ENCODE results near the gene ARHGAP4.

The ARHGAP4 gene

GRCh38 chrX:153944140-153944799, 18.2 kb upstream of the ARHGAP4 start, which contains the start of gene RENBP:
TSS of gene RENBP (minus strand) at chrX:153944643. CDS start at chrX:153944610, 33 bp downstream.
- peak in 1 of 2 donors; percentile 5 for DNase-seq

GRCh38 chrX:153941336-153942252, 15.5 kb upstream of the ARHGAP4 start:
- DNase-seq: no peak

GRCh38 chrX:153939573-153939972, 13.5 kb upstream of the ARHGAP4 start:
- no peak for DNase-seq

- DNase-seq: no peak
Measured at GRCh38 chrX:153938226-153938786, 12.2 kb upstream of the ARHGAP4 start.

DNA sequence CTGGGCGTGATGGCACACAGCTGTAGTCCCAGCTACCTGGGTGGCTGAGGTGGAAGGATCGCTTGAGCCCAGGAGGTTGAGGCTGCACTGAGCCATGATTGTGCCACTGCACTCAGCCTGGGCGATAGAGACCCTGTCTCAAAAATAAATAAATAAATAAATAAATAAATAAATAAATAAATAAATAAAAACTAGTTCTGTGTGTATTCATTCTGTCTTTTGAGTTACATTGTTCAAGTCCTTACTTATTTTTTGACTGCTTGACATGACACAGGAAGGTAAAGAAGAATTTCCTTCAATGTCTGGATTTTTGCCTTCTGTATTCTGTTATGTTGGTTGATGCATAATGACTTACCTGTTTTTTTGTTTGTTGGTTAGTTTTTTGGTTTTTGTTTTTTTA, 11.0 kb upstream of the ARHGAP4 start:
- DNase-seq: no peak

GRCh38 chrX:153935326-153935851, 9.3 kb upstream of the ARHGAP4 start:
- no peak for DNase-seq

DNA sequence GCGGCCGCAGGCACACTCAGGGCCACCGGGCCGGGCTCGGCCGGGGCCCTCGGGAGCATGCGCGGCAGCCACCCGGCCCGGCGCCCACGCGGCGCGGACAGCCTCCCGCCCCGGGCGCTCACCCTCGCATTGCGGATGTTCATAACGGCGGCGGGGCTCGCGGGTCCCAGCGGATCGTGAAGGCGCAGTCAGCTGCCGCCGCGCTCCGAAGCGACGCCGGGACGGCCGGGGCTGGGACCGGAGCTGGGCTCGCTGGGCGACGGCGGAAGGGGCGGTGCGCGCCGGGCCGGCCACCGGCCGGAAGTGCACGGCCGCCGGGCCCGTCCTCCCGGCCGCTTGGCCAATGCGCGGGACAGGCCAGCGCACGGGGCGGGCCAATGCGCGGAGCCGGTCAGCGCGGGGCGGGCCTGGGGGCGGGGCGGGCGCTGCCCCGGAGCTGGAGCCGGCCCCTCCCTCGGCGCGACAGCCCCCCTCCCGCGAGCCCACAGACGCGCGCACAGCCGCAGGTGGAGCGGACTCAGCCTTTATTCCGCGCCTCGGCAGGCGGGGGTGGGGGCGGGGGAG, 8.8 kb upstream of the ARHGAP4 start, which contains the start of gene NAA10:
Gene NAA10, minus strand, starts transcription at position 276 of the 564 bp plus-strand sequence. Its CDS starts 133 bp downstream, at position 143.
- peak in 1 of 2 donors; percentile 3 for DNase-seq

DNA sequence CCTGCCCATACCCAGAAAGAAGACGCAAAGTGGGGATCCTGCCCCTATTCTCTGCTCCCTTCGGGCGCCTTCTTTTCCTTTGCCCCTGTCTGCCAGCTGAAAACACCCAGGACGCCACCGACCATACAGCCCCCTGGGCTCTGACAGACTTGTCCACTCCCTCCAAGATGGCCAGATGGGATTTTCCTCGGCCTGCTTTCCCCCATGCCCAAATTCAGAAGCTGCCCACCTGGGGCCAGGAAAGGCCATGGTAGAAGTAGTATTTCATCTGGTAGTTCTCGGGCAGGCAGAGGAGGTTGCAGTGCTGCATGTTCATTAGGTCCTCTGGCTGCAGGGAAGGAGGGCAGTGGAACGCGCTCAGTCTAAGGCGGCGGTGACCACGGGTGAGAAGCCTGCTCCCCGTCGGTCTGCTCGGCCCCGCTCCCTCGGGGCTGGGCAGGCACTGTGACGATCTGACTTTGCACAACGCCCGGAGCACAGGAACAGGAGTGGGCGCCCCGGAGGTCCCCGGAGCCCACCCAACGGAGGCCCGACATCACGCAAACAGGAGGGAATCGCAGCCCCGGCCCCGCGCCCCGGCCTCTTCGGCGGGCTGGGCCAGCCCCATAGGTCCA, 8.2 kb upstream of the ARHGAP4 start:
- DNase-seq: no peak

- DNase-seq: peak in 1 of 2 donors; percentile 27
Measured at GRCh38 chrX:153933748-153934147, 7.7 kb upstream of the ARHGAP4 start.

DNA sequence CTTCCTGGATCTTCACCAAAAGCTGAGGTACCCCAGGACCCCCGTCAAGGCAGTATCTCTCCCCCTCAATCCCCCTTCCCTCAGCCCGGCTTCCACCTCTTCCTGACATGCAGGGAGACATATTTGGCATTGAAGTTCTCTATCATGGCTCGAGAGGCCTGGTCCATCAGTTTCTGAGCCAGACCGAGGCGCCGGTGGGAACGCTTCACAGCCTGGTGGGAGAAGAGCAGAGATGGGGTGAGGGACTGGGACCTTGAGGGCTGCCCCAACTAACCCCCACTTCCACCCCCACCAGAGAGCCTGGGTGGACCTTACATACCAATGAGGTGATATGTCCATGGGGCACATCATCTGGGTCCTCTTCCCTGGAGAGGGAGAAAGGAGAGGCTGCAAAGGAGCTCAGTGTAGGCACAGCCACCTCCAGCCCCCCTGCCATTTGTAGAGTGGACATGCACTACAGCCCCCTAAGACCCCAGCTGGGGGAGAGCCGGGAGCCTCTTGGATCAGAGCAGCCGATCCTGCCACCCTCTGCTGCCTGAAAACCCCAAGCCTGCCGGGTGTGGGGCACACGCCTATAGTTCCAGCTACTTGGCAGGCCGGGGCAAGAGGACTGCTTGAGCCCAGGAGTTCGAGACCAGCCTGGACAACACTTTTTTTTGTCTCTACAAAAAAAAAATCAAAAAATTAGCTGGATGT, 6.3 kb upstream of the ARHGAP4 start:
- no peak for DNase-seq

- no peak for DNase-seq
Measured at GRCh38 chrX:153931748-153932147, 5.7 kb upstream of the ARHGAP4 start.

DNA sequence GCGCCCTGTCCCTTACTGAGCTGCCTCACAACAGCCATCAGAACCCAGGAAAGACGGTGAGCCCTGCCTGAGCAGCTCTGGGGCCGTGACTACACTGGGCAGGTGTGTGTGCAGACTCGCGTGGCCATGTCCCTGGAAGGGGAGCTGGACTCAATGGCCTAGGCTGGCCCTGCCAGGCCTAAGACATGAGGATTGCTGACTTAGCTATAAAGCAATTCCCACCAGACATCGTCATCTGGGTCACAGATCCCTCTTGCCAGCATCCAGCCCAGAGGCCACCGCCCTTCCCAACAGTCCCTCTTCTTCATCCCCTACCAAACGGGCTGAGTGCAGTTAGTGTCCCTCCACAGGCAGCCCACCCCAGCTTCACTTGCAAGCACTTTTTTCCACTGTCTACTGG, 5.1 kb upstream of the ARHGAP4 start:
- DNase-seq: no peak

DNA sequence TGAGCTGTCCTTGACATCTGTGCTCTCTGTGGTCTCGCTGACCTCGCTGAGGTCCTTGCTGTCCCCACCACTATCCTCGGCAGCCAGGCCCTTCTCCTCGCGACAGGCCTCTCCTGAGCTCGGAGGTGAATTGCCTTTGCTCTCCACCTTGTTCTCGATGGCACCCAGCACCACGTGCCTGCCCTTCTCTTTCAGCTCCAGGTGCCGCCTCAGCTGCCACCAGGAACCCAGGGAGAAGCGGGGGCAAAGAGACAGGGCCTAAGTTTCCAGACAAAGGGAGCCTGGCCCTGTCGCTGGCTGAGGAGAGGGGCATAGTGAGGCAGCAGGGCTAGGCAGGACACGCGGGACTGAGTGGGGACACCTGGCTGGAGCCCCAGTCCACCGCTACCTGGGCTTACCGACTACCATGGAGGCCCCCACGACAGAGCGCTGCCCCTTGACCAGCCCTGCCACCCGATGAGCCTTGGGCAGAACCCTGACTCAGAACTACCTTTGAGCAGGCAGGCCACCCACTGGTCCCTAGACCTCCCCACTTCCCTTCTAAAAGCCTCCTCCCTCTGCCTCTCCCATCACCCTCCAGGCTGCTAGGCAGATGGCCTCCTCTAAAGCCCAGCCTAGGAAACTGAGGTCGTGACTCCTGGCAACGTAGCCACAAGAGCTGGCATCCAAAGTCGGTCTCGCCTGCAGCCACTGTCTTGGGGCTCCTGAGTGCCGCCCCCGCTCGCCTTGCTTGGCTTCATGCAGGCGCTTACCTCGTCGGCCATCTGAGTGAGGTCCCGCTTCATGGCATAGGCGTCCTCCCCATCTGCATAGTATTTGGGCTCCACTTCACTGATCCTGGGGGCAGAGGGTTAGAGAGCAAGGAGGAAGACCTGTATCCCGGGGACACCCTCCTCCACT, 4.2 kb upstream of the ARHGAP4 start:
- no peak for DNase-seq

- no peak for DNase-seq
Measured at GRCh38 chrX:153929576-153929975, 3.5 kb upstream of the ARHGAP4 start.

- DNase-seq: no peak
Measured at GRCh38 chrX:153928846-153929245, 2.8 kb upstream of the ARHGAP4 start.

DNA sequence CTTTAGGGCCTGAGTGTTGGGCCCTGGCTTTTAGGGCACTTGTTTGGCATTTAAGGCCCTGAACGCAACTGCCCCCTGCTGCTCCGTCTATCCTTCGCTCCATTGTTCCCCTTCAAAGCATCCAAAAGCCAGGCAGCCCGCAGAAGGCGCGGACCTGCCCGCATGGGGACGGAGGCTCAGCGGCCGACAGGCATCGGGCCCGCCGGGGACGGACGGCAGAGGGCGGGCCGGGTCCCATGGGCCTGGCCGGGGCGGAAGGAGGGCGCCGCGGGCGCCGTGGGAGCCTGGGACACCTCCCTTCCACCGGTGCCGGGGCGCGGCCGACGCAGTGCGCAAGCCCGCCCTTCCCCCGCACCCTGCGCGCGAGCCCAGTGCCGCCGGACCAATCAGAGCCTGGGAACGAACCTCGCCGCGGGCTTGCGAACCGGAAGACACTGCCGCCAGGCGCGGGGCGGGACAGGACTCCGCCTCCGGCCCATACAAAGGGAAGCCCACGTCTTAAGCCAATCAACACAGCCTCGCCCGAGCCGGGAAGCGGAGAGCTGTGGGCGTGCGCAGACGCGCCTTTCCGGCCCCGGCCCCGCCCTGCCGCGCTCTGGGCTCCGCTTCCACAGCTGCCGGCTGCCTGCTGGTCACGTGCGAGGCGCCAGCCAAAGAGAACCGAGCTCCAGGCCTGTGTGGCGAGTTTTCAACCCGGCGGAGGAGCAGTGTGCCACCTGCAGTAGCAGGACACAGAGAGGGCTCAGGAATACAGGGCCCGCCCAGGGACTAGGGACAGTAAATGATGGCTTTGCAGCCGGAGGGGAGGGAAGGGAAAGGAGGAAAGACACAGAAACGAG, 2.1 kb upstream of the ARHGAP4 start:
- DNase-seq: peak; percentile 52 to 88

DNA sequence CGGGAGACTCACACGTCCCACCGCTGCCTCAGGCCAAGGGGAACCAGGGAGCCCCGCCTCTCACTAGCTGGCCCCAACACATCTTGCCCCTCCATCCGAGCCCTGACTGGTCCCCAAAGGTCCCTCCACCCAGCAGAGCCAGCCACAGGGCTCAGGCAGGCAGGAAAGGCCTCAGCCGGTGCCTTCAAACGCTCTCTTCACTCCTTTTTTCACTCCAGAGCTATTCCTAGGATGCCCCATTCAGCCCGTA, 1.5 kb upstream of the ARHGAP4 start:
- DNase-seq: no peak

- DNase-seq: peak; percentile 26 to 85
Measured at GRCh38 chrX:153926858-153927671, 1.0 kb upstream of the ARHGAP4 start.

DNA sequence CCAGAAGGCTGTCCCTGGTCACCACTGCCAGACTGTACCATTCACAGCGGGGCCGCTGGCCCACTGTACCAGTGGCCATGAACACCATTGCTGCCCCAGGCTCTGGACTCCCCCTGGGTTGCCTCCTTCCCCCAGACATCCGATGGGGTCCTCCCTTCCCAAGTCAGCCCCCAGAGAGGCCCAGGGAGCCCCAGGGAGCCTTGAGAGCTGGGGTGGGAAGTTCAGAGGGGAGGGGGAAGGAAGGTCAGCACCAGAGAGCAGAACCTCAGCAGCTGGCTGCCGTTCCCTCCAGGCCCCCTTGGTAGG, 441 bp upstream of the ARHGAP4 start:
- no peak for DNase-seq

DNA sequence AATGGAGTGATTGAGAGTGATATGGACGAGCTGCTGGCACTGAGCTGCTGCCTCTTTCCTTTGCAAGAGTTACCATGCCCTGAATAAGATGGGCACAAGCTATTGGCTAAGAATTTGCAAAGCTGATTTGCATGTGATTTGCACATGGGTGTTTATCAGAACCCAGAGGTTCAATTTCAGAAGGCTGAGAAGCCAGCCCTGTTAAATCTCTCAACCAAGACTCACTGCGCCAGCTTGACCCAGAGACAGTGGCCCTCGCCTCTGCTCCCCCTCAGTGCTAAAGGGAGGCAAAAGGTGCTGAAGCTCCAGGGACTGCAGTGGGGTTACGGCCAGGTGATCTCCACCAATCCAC, 701 bp downstream of the ARHGAP4 start:
- no peak for DNase-seq
